Rectal smooth muscle tissue (tissue), 1 donor: ENCODE measurements around the gene CAMTA1.
"Not testable (repeated sequence)": the region's sequence is repeated elsewhere in the genome, so short reads cannot be mapped to it uniquely, and the experiment has no call there.

Experiments
- H3K27ac ChIP-seq: one replicate; pipeline ENCODE4 v1.7.0; 2013; ENCODE audit warnings: low read depth, low read length, inconsistent platforms
- H3K27me3 ChIP-seq: one replicate; pipeline ENCODE4 v1.7.0; 2013; ENCODE audit warnings: low read length; ENCODE audit not compliant: control insufficient read depth, insufficient read depth
- H3K36me3 ChIP-seq: one replicate; pipeline ENCODE4 v1.7.0; 2013; ENCODE audit warnings: low read length; ENCODE audit not compliant: control insufficient read depth, insufficient read depth
- H3K4me1 ChIP-seq: one replicate; pipeline ENCODE4 v1.7.0; 2013; ENCODE audit warnings: low read length; ENCODE audit not compliant: control insufficient read depth, insufficient read depth
- H3K4me3 ChIP-seq: one replicate; pipeline ENCODE4 v1.7.0; 2013; ENCODE audit warnings: low read length
- H3K9ac ChIP-seq: one replicate; pipeline ENCODE4 v1.7.0; 2013; ENCODE audit warnings: low read length

Gene CAMTA1

GRCh38 chr1:7786795-7787194 is 1001.5 kb downstream of the CAMTA1 start:
- H3K4me1 ChIP-seq: peaks cover 23% of the 10 kb centered on the region
- H3K4me3 ChIP-seq: no peak overlapping the region
- H3K36me3 ChIP-seq: peaks cover 16% of the 10 kb centered on the region
- no peak overlapping the region for H3K9ac ChIP-seq
- H3K27me3 ChIP-seq: no peaks in the 10 kb centered on the region
- H3K27ac ChIP-seq: no peak overlapping the region

GRCh38 chr1:7789828-7790227 is 1004.6 kb downstream of the CAMTA1 start:
- Histone ChIP-seq H3K4me1 (peaks cover 18% of the 10 kb centered on the region), H3K27me3 (no peaks in the 10 kb centered on the region), H3K4me3 (no peak overlapping the region), H3K9ac (no peak overlapping the region), H3K36me3 (peaks cover 21% of the 10 kb centered on the region), H3K27ac (no peak overlapping the region)

DNA sequence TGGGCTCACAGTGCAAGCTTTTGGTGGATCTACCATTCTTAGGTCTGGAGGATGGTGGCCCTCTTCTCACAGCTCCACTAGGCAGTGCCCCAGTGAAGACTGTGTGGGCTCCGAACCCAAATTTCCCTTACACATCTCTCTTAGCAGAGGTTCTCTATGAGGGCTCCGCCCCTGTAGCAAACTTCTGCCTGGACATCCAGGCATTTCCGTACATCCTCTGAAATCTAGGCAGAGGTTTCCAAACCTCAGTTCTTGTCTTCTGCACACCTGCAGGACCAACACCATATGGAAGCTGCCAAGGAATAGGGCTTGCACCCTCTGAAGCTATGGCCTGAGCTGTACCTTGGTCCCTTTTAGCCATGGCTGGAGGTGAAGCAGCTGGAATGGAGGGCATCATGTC is 1005.8 kb downstream of the CAMTA1 start:
- Histone ChIP-seq H3K36me3 (peaks cover 26% of the 10 kb centered on the region), H3K4me1 (peaks cover 13% of the 10 kb centered on the region)
- not testable (repeated sequence) for H3K27me3 ChIP-seq, H3K27ac ChIP-seq, H3K4me3 ChIP-seq, H3K9ac ChIP-seq

DNA sequence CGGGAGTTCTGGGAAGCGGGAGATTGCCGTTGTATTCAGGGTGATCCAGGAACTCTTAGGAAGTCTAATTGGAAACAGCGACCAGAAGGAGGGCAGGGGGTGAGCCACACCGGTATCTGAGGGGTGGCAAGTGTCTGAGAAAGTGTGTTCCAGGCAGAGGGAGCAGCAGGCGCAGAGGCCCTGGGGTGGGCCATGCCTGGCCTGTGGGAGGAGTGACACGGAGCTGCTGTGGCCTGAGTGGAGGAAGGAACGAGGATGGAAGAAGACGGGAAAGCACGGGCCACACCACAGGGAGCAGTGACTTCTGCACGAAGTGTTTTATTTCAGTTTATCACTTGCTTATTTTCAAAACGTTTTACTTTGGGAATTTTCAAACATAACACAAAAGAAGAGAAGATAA is 1010.2 kb downstream of the CAMTA1 start:
- Histone ChIP-seq H3K4me1 (no peaks in the 10 kb centered on the region), H3K27me3 (no peaks in the 10 kb centered on the region), H3K4me3 (no peak overlapping the region), H3K27ac (no peak overlapping the region), H3K9ac (no peak overlapping the region), H3K36me3 (peaks cover 28% of the 10 kb centered on the region)

DNA sequence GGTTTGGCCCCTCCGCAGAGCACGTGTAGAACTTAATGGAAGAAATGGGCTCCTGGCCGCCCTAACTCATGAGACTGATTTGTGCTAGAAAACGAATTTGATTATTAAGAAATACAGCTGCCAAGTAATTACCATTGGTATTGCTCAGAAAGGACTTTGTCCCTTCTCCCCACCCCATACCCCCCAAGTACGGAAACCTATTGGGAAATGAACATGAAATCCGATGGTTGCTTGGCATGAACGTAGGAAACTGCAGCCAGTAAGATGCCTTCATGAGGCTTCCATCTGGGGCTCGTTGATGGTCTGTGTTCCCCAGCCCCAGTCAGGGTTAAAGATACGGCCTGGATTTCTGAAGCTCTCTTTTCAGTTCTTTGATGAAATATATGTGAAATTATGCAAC is 1020.2 kb downstream of the CAMTA1 start:
- peaks cover 31% of the 10 kb centered on the region for H3K36me3 ChIP-seq
- H3K4me3 ChIP-seq: no peak overlapping the region
- no peaks in the 10 kb centered on the region for H3K4me1 ChIP-seq
- no peak overlapping the region for H3K9ac ChIP-seq
- H3K27me3 ChIP-seq: no peaks in the 10 kb centered on the region
- H3K27ac ChIP-seq: no peak overlapping the region

GRCh38 chr1:7808253-7808844 is 1023.1 kb downstream of the CAMTA1 start:
- H3K4me1 ChIP-seq: no peaks in the 10 kb centered on the region
- no peak overlapping the region for H3K4me3 ChIP-seq
- peaks cover 41% of the 10 kb centered on the region for H3K36me3 ChIP-seq
- H3K9ac ChIP-seq: no peak overlapping the region
- H3K27ac ChIP-seq: no peak overlapping the region
- H3K27me3 ChIP-seq: no peaks in the 10 kb centered on the region

GRCh38 chr1:7809742-7810141 is 1024.5 kb downstream of the CAMTA1 start:
- no peak overlapping the region for H3K4me3 ChIP-seq
- peaks cover 45% of the 10 kb centered on the region for H3K36me3 ChIP-seq
- H3K4me1 ChIP-seq: no peaks in the 10 kb centered on the region
- no peak overlapping the region for H3K9ac ChIP-seq
- H3K27me3 ChIP-seq: no peaks in the 10 kb centered on the region
- no peak overlapping the region for H3K27ac ChIP-seq

GRCh38 chr1:7810395-7810794 is 1025.1 kb downstream of the CAMTA1 start:
- Histone ChIP-seq H3K36me3 (peaks cover 41% of the 10 kb centered on the region), H3K4me1 (no peaks in the 10 kb centered on the region), H3K9ac (no peak overlapping the region), H3K27ac (no peak overlapping the region), H3K4me3 (no peak overlapping the region), H3K27me3 (no peaks in the 10 kb centered on the region)

- no peak overlapping the region for H3K9ac ChIP-seq
- H3K36me3 ChIP-seq: peaks cover 34% of the 10 kb centered on the region
- no peaks in the 10 kb centered on the region for H3K4me1 ChIP-seq
- H3K27ac ChIP-seq: no peak overlapping the region
- H3K27me3 ChIP-seq: no peaks in the 10 kb centered on the region
- H3K4me3 ChIP-seq: no peak overlapping the region
Observed at GRCh38 chr1:7811476-7811875, 1026.2 kb downstream of the CAMTA1 start.

DNA sequence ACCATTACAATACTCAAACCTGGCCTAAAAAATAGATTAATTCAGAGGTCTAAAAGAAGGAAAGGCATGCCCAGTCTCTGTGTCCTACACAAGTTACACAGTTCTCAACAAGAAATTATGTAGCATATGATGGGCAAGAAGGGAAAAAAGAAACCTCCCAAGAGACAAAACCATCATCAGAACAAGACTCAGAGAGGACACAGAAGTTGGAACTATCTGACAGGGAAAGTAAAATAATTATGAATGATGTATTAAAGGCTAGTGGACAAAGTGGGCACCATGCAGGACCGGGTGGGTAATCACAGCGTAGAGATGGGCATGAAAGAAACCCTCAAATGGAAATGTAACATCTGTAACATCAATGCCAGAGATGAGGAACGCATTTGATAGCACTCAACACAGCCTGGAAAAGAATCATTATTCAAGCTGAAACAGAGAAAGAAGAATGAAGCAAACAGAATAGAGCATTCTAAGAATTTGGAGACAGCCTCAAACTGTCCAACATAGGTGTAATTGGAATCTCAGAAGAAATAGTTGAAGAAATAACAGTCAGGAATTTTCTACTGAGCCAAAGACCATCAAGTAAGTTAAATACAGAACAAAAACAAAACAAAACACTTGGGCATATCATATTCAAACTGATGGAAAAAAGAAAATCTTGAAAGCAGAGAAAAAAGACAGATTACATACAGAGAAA is 1028.6 kb downstream of the CAMTA1 start:
- H3K4me3 ChIP-seq: no peak overlapping the region
- no peaks in the 10 kb centered on the region for H3K27me3 ChIP-seq
- no peak overlapping the region for H3K27ac ChIP-seq
- H3K4me1 ChIP-seq: no peaks in the 10 kb centered on the region
- no peak overlapping the region for H3K9ac ChIP-seq
- H3K36me3 ChIP-seq: peaks cover 26% of the 10 kb centered on the region
